B cell (primary cell): ENCODE results near the gene SLU7. TPM values are rescaled to one million over a fixed set of nuclear protein-coding genes. Genes with fewer than 3 reads are reported as not detected.

Source experiments
- ATAC-seq: fragments of 200-7000 bp; cut with Tn5 transposase; one replicate; pipeline ENCODE4 v1.10.0; 2021; ENCODE audit warnings: low read depth, mild to moderate bottlenecking, moderate number of reproducible peaks, moderate library complexity
- CTCF ChIA-PET: fragments of 350-600 bp; sonication (Branson Sonifier 250); formaldehyde crosslinking; loops from one replicate; lab custom pipeline; 2021; ENCODE audit warnings: antibody characterized with exemption, inconsistent platforms; lab: Charles Lee
- POLR2A ChIA-PET: fragments of 350-600 bp; sonication (Branson Sonifier 250); formaldehyde crosslinking; loops from one replicate; lab custom pipeline; 2021; ENCODE audit warnings: antibody characterized with exemption; lab: Charles Lee
- DNase-seq: peaks from one replicate; pipeline ENCODE4 v3.0.0; 2013
- H2AFZ ChIP-seq: 2 replicates; pipeline ENCODE4 v1.6.1; 2012; ENCODE audit warnings: mild to moderate bottlenecking, low read depth, low read length; ENCODE audit not compliant: insufficient read depth, poor library complexity, severe bottlenecking
- H3K27ac ChIP-seq, 2 donors: 1 replicate in 1 of 2; 2 replicates in 1 of 2; pipeline ENCODE4 v1.5.1; 2012 to 2013; ENCODE audit warnings: low read length in 2 of 2, mild to moderate bottlenecking in 2 of 2, moderate library complexity in 1 of 2
- H3K27me3 ChIP-seq, 4 experiments: fragments of 200-600 bp in 1 of 4; sonication (generic) in 1 of 4; replicated peaks in 1 of 4; 1 replicate in 2 of 4; 2 replicates in 2 of 4; pipeline versions ENCODE4 v1.6.1 to v1.7.0; 2013 to 2016; ENCODE audit warnings: low read length in 3 of 4, mild to moderate bottlenecking in 2 of 4, mixed read lengths in 1 of 4, moderate library complexity in 1 of 4; ENCODE audit not compliant: insufficient read depth in 4 of 4, control insufficient read depth in 3 of 4; ENCODE audit errors: control extremely low read depth in 1 of 4
- H3K36me3 ChIP-seq, 2 experiments: replicated peaks in 1 of 2; 1 replicate in 1 of 2; 2 replicates in 1 of 2; pipeline versions ENCODE4 v1.6.1 to v1.7.1; 2013; ENCODE audit warnings: low read length in 1 of 2; ENCODE audit not compliant: insufficient read depth in 2 of 2, control insufficient read depth in 1 of 2; ENCODE audit errors: control extremely low read depth in 1 of 2, extremely low read depth in 1 of 2
- H3K4me1 ChIP-seq, 2 donors: fragments of 200-600 bp in 1 of 2; sonication (generic) in 1 of 2; 1 replicate in 1 of 2; 2 replicates in 1 of 2; pipeline versions ENCODE4 v1.5.1 to v1.6.1; 2013 to 2017; ENCODE audit warnings: low read length in 2 of 2; ENCODE audit not compliant: control insufficient read depth in 2 of 2, insufficient read depth in 2 of 2
- H3K4me2 ChIP-seq: replicated peaks from 2 replicates; pipeline ENCODE3; 2012; ENCODE audit warnings: mild to moderate bottlenecking, low read depth, low read length; ENCODE audit not compliant: poor library complexity, severe bottlenecking
- H3K4me3 ChIP-seq, 5 experiments: fragments of 200-600 bp in 1 of 5; sonication (generic) in 1 of 5; 1 replicate in 3 of 5; 2 replicates in 2 of 5; pipeline versions ENCODE4 v1.5.1 to v1.7.0; 2011 to 2016; ENCODE audit warnings: low read length in 4 of 5, mild to moderate bottlenecking in 4 of 5, low read depth in 2 of 5, control low read depth in 1 of 5, moderate library complexity in 1 of 5; ENCODE audit not compliant: insufficient read depth in 1 of 5; ENCODE audit errors: control extremely low read depth in 1 of 5, extremely low read depth in 1 of 5
- H3K79me2 ChIP-seq: fragments of 200-600 bp; sonication (generic); one replicate; pipeline ENCODE4 v1.6.0; 2016; ENCODE audit warnings: low read length; ENCODE audit not compliant: control insufficient read depth, insufficient read depth
- H3K9ac ChIP-seq: fragments of 200-600 bp; sonication (generic); 2 replicates; pipeline ENCODE4 v1.6.1; 2017; ENCODE audit warnings: mild to moderate bottlenecking, low read length, moderate library complexity
- H3K9me3 ChIP-seq, 3 donors: one replicate each; pipeline versions ENCODE4 v1.6.1 to v1.7.1; 2013; ENCODE audit warnings: low read length in 2 of 3; ENCODE audit not compliant: control insufficient read depth in 2 of 3, insufficient read depth in 1 of 3; ENCODE audit errors: control extremely low read depth in 1 of 3
- H4K20me1 ChIP-seq: 2 replicates; pipeline ENCODE4 v1.6.0; 2012; ENCODE audit warnings: mild to moderate bottlenecking, low read length; ENCODE audit not compliant: insufficient read depth, control insufficient read depth, poor library complexity, severe bottlenecking
- H3K27ac Mint-ChIP-seq: one replicate; pipeline ENCODE4 v1.8.0; 2021; ENCODE audit warnings: mixed read lengths
- H3K27me3 Mint-ChIP-seq: one replicate; pipeline ENCODE4 v1.8.0; 2021; ENCODE audit warnings: mixed read lengths
- H3K4me1 Mint-ChIP-seq: one replicate; pipeline ENCODE4 v1.8.0; 2021; ENCODE audit warnings: mixed read lengths
- H3K4me3 Mint-ChIP-seq: one replicate; pipeline ENCODE4 v1.8.0; 2021; ENCODE audit warnings: mixed read lengths
- H3K9me3 Mint-ChIP-seq: one replicate; pipeline ENCODE4 v1.8.0; 2022; ENCODE audit warnings: mixed read lengths; ENCODE audit not compliant: insufficient read depth
- CTCF ChIP-seq: fragments of 200-600 bp; IDR thresholded peaks from one replicate; pipeline ENCODE4 v1.8.0; 2022; ENCODE audit warnings: antibody characterized with exemption, mild to moderate bottlenecking
- EZH2 ChIP-seq: IDR thresholded peaks from 2 replicates; pipeline ENCODE4 v1.6.1; 2012; ENCODE audit warnings: borderline replicate concordance, low read depth, mild to moderate bottlenecking, moderate library complexity, low read length; ENCODE audit not compliant: insufficient read depth, poor library complexity, severe bottlenecking
- WGBS: methylation state at CpG from one replicate; pipeline ENCODE4 v1.1.5; 2013; ENCODE audit warnings: missing lambda C conversion rate; ENCODE audit not compliant: insufficient coverage; 5-methylcytosine and 5-hydroxymethylcytosine counted together
- intact Hi-C: fragments of 100-400 bp; cut with micrococcal nuclease; formaldehyde crosslinking; loops from one replicate; pipeline ENCODE4 v1.10.0; 2022
- polyA plus RNA-seq: library from polyadenylated mRNA; depleted of rRNA; stranded (reverse); fragments of >200 nt; gene quantifications from 2 replicates; pipeline ENCODE4 v1.2.3, GENCODE V29; 2012
- total RNA-seq, 2 donors: library from RNA; stranded (reverse); fragments of 120-200 nt in 1 of 2; gene quantifications; 1 replicate in 1 of 2; 2 replicates in 1 of 2; pipeline versions ENCODE4 v1.2.3 to v1.2.4, GENCODE V29; 2013 to 2022

Gene SLU7
- total and polyA plus RNA-seq, 2 donors (not counting 1 experiment from before 2014, with no cell fraction given), result 30.8 to 68.3 TPM

- H4K20me1 ChIP-seq, result no peaks in the 10 kb centered on the region
- no peaks in the 10 kb centered on the region for H3K79me2 ChIP-seq
- Mint-ChIP-seq H3K27me3 (peaks cover 24% of the 10 kb centered on the region), H3K27ac (no peak overlapping the region), H3K4me1 (peaks cover 14% of the 10 kb centered on the region), H3K9me3 (no peaks in the 10 kb centered on the region), H3K4me3 (no peak overlapping the region)
- no peak overlapping the region for H3K9ac ChIP-seq
- WGBS, result no CpG with 5 or more reads among the region's 2 CpGs
- H3K4me1 ChIP-seq, result peaks cover 0 to 6% of the 10 kb centered on the region in 2 donors
- no peak overlapping the region for H3K4me3 ChIP-seq
- ATAC-seq, result no peak
- H3K36me3 ChIP-seq, result no peaks in the 10 kb centered on the region
- TF ChIP-seq CTCF, result no peak
- no peak for TF ChIP-seq EZH2
- ChIA-PET POLR2A (interaction anchor here (0.6 kb wide), 1 partner anchor 32 kb away, joined by 7 read pairs; no protein-coding TSS in a partner anchor), CTCF (interaction anchor here (1.2 to 2.3 kb wide), 2 partner anchors 11 to 16 kb away, joined by 3 to 9 read pairs; no protein-coding TSS in a partner anchor)
- DNase-seq, result no peak
- H2AFZ ChIP-seq, result no peak overlapping the region
- no peak overlapping the region for H3K4me2 ChIP-seq
- peaks cover 0 to 4% (median 0%) of the 10 kb centered on the region in 4 experiments for H3K27me3 ChIP-seq
- intact Hi-C loops, result no loop called here
- H3K9me3 ChIP-seq, result no peaks in the 10 kb centered on the region
- no peak overlapping the region for H3K27ac ChIP-seq
Measured at GRCh38 chr5:160380041-160380440, 38.8 kb downstream of the SLU7 start.

- DNase-seq (no peak), ATAC-seq (no peak)
- Histone ChIP-seq H3K9ac (no peak overlapping the region), H3K4me1 (peaks cover 0 to 6% of the 10 kb centered on the region in 2 donors), H3K9me3 (no peaks in the 10 kb centered on the region), H2AFZ (no peak overlapping the region), H3K4me2 (no peak overlapping the region), H3K27ac (no peak overlapping the region), H3K4me3 (no peak overlapping the region), H3K27me3 (peaks cover 0 to 8% (median 0%) of the 10 kb centered on the region in 4 experiments), H4K20me1 (no peaks in the 10 kb centered on the region), H3K36me3 (no peaks in the 10 kb centered on the region), H3K79me2 (no peaks in the 10 kb centered on the region)
- CTCF ChIA-PET, result interaction anchor here (1.2 to 2.3 kb wide), 2 partner anchors 12 to 16 kb away, joined by 3 to 9 read pairs; no protein-coding TSS in a partner anchor
- WGBS, result 50% methylated on average over 2 of the region's 4 CpGs
- no peak overlapping the region for H3K4me3 Mint-ChIP-seq
- intact Hi-C loops, result no loop called here
- POLR2A ChIA-PET, result no interaction called here
- H3K27ac Mint-ChIP-seq, result no peak overlapping the region
- TF ChIP-seq CTCF, result no peak
- no peak for TF ChIP-seq EZH2
- H3K4me1 Mint-ChIP-seq, result peaks cover 14% of the 10 kb centered on the region
- H3K27me3 Mint-ChIP-seq, result peaks cover 29% of the 10 kb centered on the region
- H3K9me3 Mint-ChIP-seq, result no peaks in the 10 kb centered on the region
Measured at GRCh38 chr5:160379511-160379910, 39.4 kb downstream of the SLU7 start.
